AG09309 (cell line): Measurements from ENCODE around the gene LRRC49.
"Not testable (repeated sequence)": the region's sequence is repeated elsewhere in the genome, so short reads cannot be mapped to it uniquely, and the experiment has no call there.

Experiments
- DNase-seq: peaks from one replicate; pipeline ENCODE4 v3.0.0-alpha.2; 2010; ENCODE audit warnings: low read depth
- H3K4me3 ChIP-seq: 2 replicates; pipeline ENCODE4 v1.5.1; 2011; ENCODE audit warnings: mild to moderate bottlenecking, low read depth, low read length, moderate library complexity; ENCODE audit not compliant: control insufficient read depth
- CTCF ChIP-seq: IDR thresholded peaks from 2 replicates; pipeline ENCODE4 v1.5.1; 2011; ENCODE audit warnings: mild to moderate bottlenecking, low read depth, low read length, inconsistent platforms; ENCODE audit not compliant: insufficient read depth, control insufficient read depth; ENCODE audit errors: missing control alignments

Gene LRRC49

GRCh38 chr15:70923311-70924080, 30.9 kb downstream of the LRRC49 start:
- TF ChIP-seq CTCF: no peak
- no peak for DNase-seq
- H3K4me3 ChIP-seq: no peak overlapping the region

GRCh38 chr15:70926914-70927313, 34.3 kb downstream of the LRRC49 start:
- H3K4me3 ChIP-seq, DNase-seq: not testable (repeated sequence)

GRCh38 chr15:70931821-70932220, 39.2 kb downstream of the LRRC49 start:
- H3K4me3 ChIP-seq: no peak overlapping the region
- no peak for TF ChIP-seq CTCF
- no peak for DNase-seq

- no peak for DNase-seq
- no peak for TF ChIP-seq CTCF
- no peak overlapping the region for H3K4me3 ChIP-seq
Observed at GRCh38 chr15:70932397-70932796, 39.8 kb downstream of the LRRC49 start.

GRCh38 chr15:70933411-70933810, 40.8 kb downstream of the LRRC49 start:
- DNase-seq: no peak
- no peak for TF ChIP-seq CTCF
- no peak overlapping the region for H3K4me3 ChIP-seq

GRCh38 chr15:70935631-70936030, 43.0 kb downstream of the LRRC49 start:
- no peak overlapping the region for H3K4me3 ChIP-seq
- no peak for DNase-seq
- TF ChIP-seq CTCF: no peak

- no peak for TF ChIP-seq CTCF
- DNase-seq: no peak
- no peak overlapping the region for H3K4me3 ChIP-seq
Observed at GRCh38 chr15:70936326-70936725, 43.7 kb downstream of the LRRC49 start.

GRCh38 chr15:70943285-70943684, 50.7 kb downstream of the LRRC49 start:
- not testable (repeated sequence) for DNase-seq, H3K4me3 ChIP-seq
